IMR-90 (cell line): Measurements from ENCODE around the gene BRIP1. TPM values are rescaled to one million over a fixed set of nuclear protein-coding genes. Genes with fewer than 3 reads are reported as not detected.

Experiments used
- ATAC-seq: fragments of 200-7000 bp; cut with Tn5 transposase; 2 replicates; pipeline ENCODE4 v1.9.1; 2020; ENCODE audit warnings: low read depth, mild to moderate bottlenecking, moderate library complexity
- BruUV-seq: library from RNA; stranded (reverse); fragments of 400-500 nt; replicated peaks from 2 replicates; lab custom pipeline; 2021; lab: Mats Ljungman, UMichigan
- CTCF ChIA-PET: fragments of 300-600 bp; formaldehyde crosslinking; extraction: SDS; loops from one replicate; lab custom pipeline; 2021; ENCODE audit warnings: antibody characterized with exemption; lab: Yijun Ruan, JAX
- POLR2A ChIA-PET: fragments of 300-600 bp; sonication (Branson Sonifier 250); formaldehyde crosslinking; loops from one replicate; lab custom pipeline; 2022; ENCODE audit warnings: antibody characterized with exemption; ENCODE audit not compliant: unreplicated experiment; lab: Charles Lee
- DNase-seq: peaks from one replicate; pipeline ENCODE4 v3.0.0; 2013
- H2AFZ ChIP-seq: replicated peaks from 2 replicates; pipeline ENCODE3; 2013; ENCODE audit warnings: low read length, mild to moderate bottlenecking; ENCODE audit not compliant: poor library complexity
- H2AK5ac ChIP-seq: 2 replicates; pipeline ENCODE4 v1.6.1; 2013; ENCODE audit warnings: low read depth, low read length, inconsistent platforms
- H2AK9ac ChIP-seq: replicated peaks from 2 replicates; pipeline ENCODE3; 2013; ENCODE audit warnings: mild to moderate bottlenecking, low read depth, low read length, moderate library complexity; ENCODE audit not compliant: poor library complexity
- H2BK120ac ChIP-seq: 2 replicates; pipeline ENCODE4 v1.6.1; 2013; ENCODE audit warnings: low read depth, low read length, inconsistent platforms
- H2BK15ac ChIP-seq: 3 replicates; pipeline ENCODE4 v1.6.1; 2013; ENCODE audit warnings: low read depth, low read length, inconsistent platforms
- H2BK20ac ChIP-seq: 2 replicates; pipeline ENCODE4 v1.6.1; 2013; ENCODE audit warnings: low read depth, mild to moderate bottlenecking, inconsistent platforms, low read length, moderate library complexity
- H2BK5ac ChIP-seq: 2 replicates; pipeline ENCODE4 v1.6.1; 2013; ENCODE audit warnings: mild to moderate bottlenecking, low read depth, low read length, inconsistent platforms; ENCODE audit not compliant: poor library complexity, severe bottlenecking
- H3K14ac ChIP-seq: replicated peaks from 2 replicates; pipeline ENCODE4 v1.6.1; 2013; ENCODE audit warnings: low read depth, low read length, inconsistent platforms
- H3K18ac ChIP-seq: 2 replicates; pipeline ENCODE4 v1.6.1; 2013; ENCODE audit warnings: low read depth, low read length, control low read depth
- H3K23ac ChIP-seq: 2 replicates; pipeline ENCODE4 v1.6.1; 2013; ENCODE audit warnings: low read depth, low read length, inconsistent platforms
- H3K27ac ChIP-seq: 2 replicates; pipeline ENCODE4 v1.5.1; 2013; ENCODE audit warnings: mild to moderate bottlenecking, control low read depth, low read length; ENCODE audit not compliant: insufficient read depth
- H3K27me3 ChIP-seq: 2 replicates; pipeline ENCODE4 v1.6.1; 2013; ENCODE audit warnings: low read length; ENCODE audit not compliant: control insufficient read depth, insufficient read depth
- H3K36me3 ChIP-seq: 2 replicates; pipeline ENCODE4 v1.6.1; 2013; ENCODE audit warnings: low read length, mixed read lengths; ENCODE audit not compliant: control insufficient read depth, insufficient read depth
- H3K4ac ChIP-seq: 2 replicates; pipeline ENCODE4 v1.6.1; 2013; ENCODE audit warnings: low read depth, low read length, inconsistent platforms
- H3K4me1 ChIP-seq: 2 replicates; pipeline ENCODE4 v1.6.1; 2013; ENCODE audit warnings: low read length, mixed read lengths; ENCODE audit not compliant: control insufficient read depth, insufficient read depth
- H3K4me2 ChIP-seq: 2 replicates; pipeline ENCODE4 v1.6.1; 2013; ENCODE audit warnings: low read depth, mild to moderate bottlenecking, control low read depth, low read length, moderate library complexity
- H3K4me3 ChIP-seq: 2 replicates; pipeline ENCODE4 v1.5.1; 2013; ENCODE audit warnings: low read depth, mild to moderate bottlenecking, control low read depth, low read length, moderate library complexity; ENCODE audit not compliant: insufficient read depth
- H3K56ac ChIP-seq: 2 replicates; pipeline ENCODE4 v1.6.1; 2013; ENCODE audit warnings: low read length, inconsistent platforms; ENCODE audit not compliant: insufficient read depth; ENCODE audit errors: extremely low read depth
- H3K79me1 ChIP-seq, 2 experiments: 2 replicates each; pipeline ENCODE4 v1.6.1; 2013; ENCODE audit warnings: low read length in 2 of 2, inconsistent platforms in 1 of 2, low read depth in 1 of 2
- H3K9ac ChIP-seq: 2 replicates; pipeline ENCODE4 v1.6.1; 2013; ENCODE audit warnings: low read depth, low read length, control low read depth
- H3K9me1 ChIP-seq: 2 replicates; pipeline ENCODE4 v1.6.1; 2013; ENCODE audit warnings: low read length, inconsistent platforms; ENCODE audit not compliant: insufficient read depth
- H3K9me3 ChIP-seq: 2 replicates; pipeline ENCODE4 v1.6.1; 2013; ENCODE audit warnings: low read length; ENCODE audit not compliant: control insufficient read depth, insufficient read depth
- H4K20me1 ChIP-seq: 2 replicates; pipeline ENCODE4 v1.6.1; 2013; ENCODE audit warnings: low read length, inconsistent platforms; ENCODE audit not compliant: insufficient read depth
- H4K5ac ChIP-seq: 2 replicates; pipeline ENCODE4 v1.6.1; 2013; ENCODE audit warnings: mild to moderate bottlenecking, low read depth, low read length, control low read depth
- H4K8ac ChIP-seq, 2 experiments: 2 replicates each; pipeline ENCODE4 v1.6.1; 2013; ENCODE audit warnings: low read depth in 2 of 2, low read length in 2 of 2, control low read depth in 1 of 2, inconsistent platforms in 1 of 2
- H4K91ac ChIP-seq: 2 replicates; pipeline ENCODE4 v1.6.1; 2013; ENCODE audit warnings: low read depth, low read length, inconsistent platforms; ENCODE audit not compliant: insufficient read depth
- CEBPB ChIP-seq: IDR thresholded peaks from 2 replicates; pipeline ENCODE4 v1.6.1; 2012; ENCODE audit warnings: low read depth, low read length, improper control_type of control experiment
- CHD1 ChIP-seq: IDR thresholded peaks from 2 replicates; pipeline ENCODE4 v1.6.1; 2012; ENCODE audit warnings: low read depth, low read length, improper control_type of control experiment
- CTCF ChIP-seq: conservative IDR thresholded peaks from 2 replicates; pipeline ENCODE4 v1.5.1; 2012; ENCODE audit warnings: mild to moderate bottlenecking, low read depth, low read length, improper control_type of control experiment
- ELK1 ChIP-seq: fragments of 150-350 bp; IDR thresholded peaks from 2 replicates; pipeline ENCODE4 v1.6.1; 2016; ENCODE audit warnings: low read depth, mild to moderate bottlenecking, low read length, moderate library complexity, borderline replicate concordance
- FOS ChIP-seq: fragments of 150-350 bp; IDR thresholded peaks from 2 replicates; pipeline ENCODE4 v1.6.1; 2016; ENCODE audit warnings: low read depth, low read length
- MAFK ChIP-seq: IDR thresholded peaks from 2 replicates; pipeline ENCODE4 v1.6.1; 2012; ENCODE audit warnings: low read depth, low read length, improper control_type of control experiment
- MAZ ChIP-seq: IDR thresholded peaks from 2 replicates; pipeline ENCODE4 v1.6.1; 2012; ENCODE audit warnings: low read depth, mild to moderate bottlenecking, low read length, improper control_type of control experiment, moderate library complexity, borderline replicate concordance
- MXI1 ChIP-seq: IDR thresholded peaks from 2 replicates; pipeline ENCODE4 v1.6.1; 2012; ENCODE audit warnings: low read depth, mild to moderate bottlenecking, low read length, moderate library complexity, borderline replicate concordance
- POLR2A ChIP-seq: IDR thresholded peaks from 2 replicates; pipeline ENCODE4 v1.6.1; 2012; ENCODE audit warnings: mild to moderate bottlenecking, low read depth, low read length
- RAD21 ChIP-seq: IDR thresholded peaks from 2 replicates; pipeline ENCODE4 v1.6.1; 2012; ENCODE audit warnings: low read length, improper control_type of control experiment
- RCOR1 ChIP-seq: IDR thresholded peaks from 2 replicates; pipeline ENCODE4 v1.6.1; 2012; ENCODE audit warnings: mild to moderate bottlenecking, low read length, improper control_type of control experiment; ENCODE audit not compliant: insufficient replicate concordance
- RFX5 ChIP-seq: IDR thresholded peaks from 2 replicates; pipeline ENCODE4 v1.8.0; 2012; ENCODE audit warnings: low read depth, mild to moderate bottlenecking, low read length, moderate library complexity
- USF2 ChIP-seq: fragments of 150-350 bp; IDR thresholded peaks from 2 replicates; pipeline ENCODE4 v1.6.1; 2017; ENCODE audit warnings: mild to moderate bottlenecking, antibody characterized with exemption, low read length, low read depth
- WGBS, 2 experiments: methylation state at CpG; one replicate each; pipeline versions ENCODE4 v1.1.5 to v1.1.7; 2013; ENCODE audit warnings: missing lambda C conversion rate in 2 of 2; ENCODE audit not compliant: insufficient read length in 1 of 2; ENCODE audit errors: extremely low coverage in 2 of 2; 5-methylcytosine and 5-hydroxymethylcytosine counted together
- dilution Hi-C: fragments of 300-500 bp; cut with HindIII; formaldehyde crosslinking; loops from one replicate; pipeline ENCODE4 v1.14.3; 2018; ENCODE audit warnings: low sequenced_read_pairs; ENCODE audit not compliant: unreplicated experiment
- in situ Hi-C: fragments of 300-500 bp; cut with MboI; formaldehyde crosslinking; loops from 3 replicates; pipeline ENCODE4 v1.14.3; 2019; ENCODE audit warnings: low sequenced_read_pairs, inconsistent platforms, mixed read lengths
- intact Hi-C: fragments of 100-400 bp; cut with micrococcal nuclease; formaldehyde crosslinking; loops from 2 replicates; pipeline ENCODE4 v1.10.0; 2022
- polyA plus RNA-seq, 3 experiments: library from polyadenylated mRNA; depleted of rRNA; stranded (reverse); fragments of >200 nt; gene quantifications; 2 replicates each; pipeline ENCODE4 v1.2.3, GENCODE V29; 2012; ENCODE audit warnings: low replicate concordance in 1 of 3
- total RNA-seq: library from RNA; depleted of rRNA; stranded (reverse); fragments of >200 nt; gene quantifications from 2 replicates; pipeline ENCODE4 v1.2.3, GENCODE V29; 2012

BRIP1 gene
- total and polyA plus RNA-seq, 2 of the 4 experiments (the other 2 are of a cell fraction) = 6.1 to 19.7 TPM

- no peak overlapping the region for H3K14ac ChIP-seq
- DNase-seq (no peak), ATAC-seq (no peak)
- H2BK5ac ChIP-seq = no peak overlapping the region
- no peak for TF ChIP-seq ELK1
- no peak for TF ChIP-seq RCOR1
- no peak for TF ChIP-seq USF2
- TF ChIP-seq RAD21 = no peak
- TF ChIP-seq CHD1 = no peak
- no peak for TF ChIP-seq CEBPB
- no peak for TF ChIP-seq MXI1
- no peak for TF ChIP-seq POLR2A
- TF ChIP-seq CTCF = no peak
- TF ChIP-seq MAFK = no peak
- no peak for TF ChIP-seq MAZ
- TF ChIP-seq FOS = no peak
- TF ChIP-seq RFX5 = no peak
- no peak overlapping the region for H2AK5ac ChIP-seq
- in situ Hi-C loops = no loop called here
- H3K79me1 ChIP-seq = no peaks in the 10 kb centered on the region
- H2BK15ac ChIP-seq = no peak overlapping the region
- no peaks in the 10 kb centered on the region for H3K9me1 ChIP-seq
- H3K4me3 ChIP-seq = no peak overlapping the region
- WGBS, 2 experiments = no CpG with 5 or more reads among the region's 4 CpGs
- H4K20me1 ChIP-seq = no peaks in the 10 kb centered on the region
- ChIA-PET CTCF (interaction anchor here (0.6 kb wide), 1 partner anchor 18 kb away, joined by 3 read pairs; no protein-coding TSS in a partner anchor), POLR2A (no interaction called here)
- no peak overlapping the region for H2AFZ ChIP-seq
- no peak overlapping the region for H2BK120ac ChIP-seq
- BruUV-seq = no TSS peak
- H2BK20ac ChIP-seq = no peak overlapping the region
- no peaks in the 10 kb centered on the region for H3K4me1 ChIP-seq
- dilution Hi-C loops = no loop called here
- no peak overlapping the region for H2AK9ac ChIP-seq
- no peak overlapping the region for H3K4me2 ChIP-seq
- intact Hi-C loops = no loop called here
- H3K18ac ChIP-seq = no peak overlapping the region
- no peaks in the 10 kb centered on the region for H3K27me3 ChIP-seq
- no peak overlapping the region for H3K56ac ChIP-seq
- no peak overlapping the region for H4K8ac ChIP-seq
- no peaks in the 10 kb centered on the region for H3K36me3 ChIP-seq
- no peak overlapping the region for H3K4ac ChIP-seq
- no peak overlapping the region for H4K91ac ChIP-seq
- no peak overlapping the region for H3K27ac ChIP-seq
- H3K23ac ChIP-seq = no peak overlapping the region
- H4K5ac ChIP-seq = no peak overlapping the region
- no peak overlapping the region for H3K9ac ChIP-seq
- H3K9me3 ChIP-seq = 0 out of 2 replicates have a peak, but pooled peaks cover 2% of the 10 kb centered on the region
Measured at GRCh38 chr17:61717352-61717751, 146.0 kb downstream of the BRIP1 start.
